HCT116 (cell line): Measurements from ENCODE around the gene NFKBIL1. TPM values are rescaled to one million over a fixed set of nuclear protein-coding genes. Genes with fewer than 3 reads are reported as not detected.
A peak's percentile ranks its signal among the peaks of the same experiment; 100 is the strongest.

Experiments used
- ATAC-seq: fragments of 200-7000 bp; cut with Tn5 transposase; 2 replicates; pipeline ENCODE4 v1.9.1; 2020; ENCODE audit warnings: mild to moderate bottlenecking, moderate library complexity
- BruUV-seq: library from RNA; stranded (reverse); fragments of 400-500 nt; replicated peaks from 2 replicates; lab custom pipeline; 2021; lab: Mats Ljungman, UMichigan
- CTCF ChIA-PET: fragments of 300-600 bp; sonication (Branson Sonifier 250); formaldehyde crosslinking; loops from one replicate; lab custom pipeline; 2021; ENCODE audit warnings: antibody characterized with exemption; lab: Charles Lee
- POLR2A ChIA-PET: fragments of 300-600, 350-600 bp; sonication (Branson Sonifier 250); formaldehyde crosslinking; loops from one replicate; lab custom pipeline; 2021; ENCODE audit warnings: antibody characterized with exemption; lab: Charles Lee
- RAD21 ChIA-PET, 2 experiments: fragments of 300-600 bp; sonication (Branson Sonifier 250); formaldehyde crosslinking; loops; one replicate each; lab custom pipeline; 2023; ENCODE audit warnings: low total read pairs in 2 of 2; ENCODE audit not compliant: uncharacterized antibody in 2 of 2, unreplicated experiment in 2 of 2, low non-redundant PET in 1 of 2; lab: Charles Lee
- DNase-seq: peaks from one replicate; pipeline ENCODE4 v3.0.0-alpha.2; 2010; ENCODE audit warnings: low read depth, low spot score
- H2AFZ ChIP-seq: fragments of 200-600 bp; shearing (Covaris generic), sonication (generic); 2 replicates; pipeline ENCODE4 v1.6.1; 2017; ENCODE audit warnings: low read depth, mixed run types, mixed read lengths, antibody characterized with exemption, low read length; ENCODE audit not compliant: poor library complexity, severe bottlenecking
- H3K27ac ChIP-seq: 2 replicates; pipeline ENCODE4 v1.5.1; 2012; ENCODE audit warnings: low read depth, low read length
- H3K27me3 ChIP-seq: fragments of 200-600 bp; sonication (generic); 2 replicates; pipeline ENCODE4 v1.6.1; 2016; ENCODE audit warnings: mixed run types, low read length, mixed read lengths; ENCODE audit not compliant: insufficient read depth
- H3K36me3 ChIP-seq, 2 experiments: fragments of 200-500 bp in 1 of 2; fragments of 200-600 bp in 1 of 2; sonication (Bioruptor generic) in 1 of 2; sonication (generic) in 1 of 2; 2 replicates each; pipeline versions ENCODE4 v1.5.1 to v1.6.1; 2014 to 2016; ENCODE audit warnings: low read length in 2 of 2, inconsistent platforms in 1 of 2, mixed read lengths in 1 of 2, mixed run types in 1 of 2; ENCODE audit not compliant: insufficient read depth in 2 of 2, control insufficient read depth in 1 of 2
- H3K4me1 ChIP-seq, 2 experiments: fragments of 200-600 bp in 1 of 2; sonication (generic) in 1 of 2; 2 replicates each; pipeline versions ENCODE4 v1.5.1 to v1.6.1; 2012 to 2017; ENCODE audit warnings: low read length in 2 of 2, inconsistent platforms in 1 of 2, mild to moderate bottlenecking in 1 of 2, mixed read lengths in 1 of 2, mixed run types in 1 of 2, moderate library complexity in 1 of 2; ENCODE audit not compliant: insufficient read depth in 2 of 2, control insufficient read depth in 1 of 2
- H3K4me2 ChIP-seq: fragments of 200-600 bp; sonication (generic); 2 replicates; pipeline ENCODE4 v1.6.1; 2017; ENCODE audit warnings: mixed run types, low read length, mixed read lengths
- H3K4me3 ChIP-seq, 2 experiments: fragments of 200-600 bp in 1 of 2; sonication (generic) in 1 of 2; replicated peaks in 1 of 2; 2 replicates each; pipeline ENCODE4 v1.5.1; 2011 to 2016; ENCODE audit warnings: low read length in 2 of 2, control low read depth in 1 of 2, low read depth in 1 of 2, mild to moderate bottlenecking in 1 of 2, mixed read lengths in 1 of 2, mixed run types in 1 of 2
- H3K79me2 ChIP-seq: fragments of 200-600 bp; sonication (generic); 2 replicates; pipeline ENCODE4 v1.6.1; 2017; ENCODE audit warnings: mild to moderate bottlenecking, mixed run types, low read length, moderate library complexity, mixed read lengths; ENCODE audit not compliant: insufficient read depth
- H3K9ac ChIP-seq: fragments of 200-600 bp; sonication (generic); 2 replicates; pipeline ENCODE4 v1.6.1; 2016; ENCODE audit warnings: low read length, mixed read lengths
- H3K9me2 ChIP-seq: fragments of 200-600 bp; sonication (generic), shearing (Covaris generic); 2 replicates; pipeline ENCODE4 v1.6.1; 2017; ENCODE audit warnings: mixed run types, mild to moderate bottlenecking, moderate library complexity; ENCODE audit not compliant: insufficient read depth
- H3K9me3 ChIP-seq, 2 experiments: fragments of 200-500 bp in 1 of 2; fragments of 200-600 bp in 1 of 2; sonication (Bioruptor generic) in 1 of 2; sonication (generic) in 1 of 2; 2 replicates each; pipeline ENCODE4 v1.6.1; 2014 to 2017; ENCODE audit warnings: low read length in 2 of 2, mixed read lengths in 2 of 2, inconsistent platforms in 1 of 2, low read depth in 1 of 2, mild to moderate bottlenecking in 1 of 2, mixed run types in 1 of 2, moderate library complexity in 1 of 2; ENCODE audit not compliant: control insufficient read depth in 1 of 2, insufficient read depth in 1 of 2
- H4K20me1 ChIP-seq: fragments of 200-600 bp; sonication (generic), shearing (Covaris generic); 2 replicates; pipeline ENCODE4 v1.6.1; 2017; ENCODE audit warnings: mixed run types, mild to moderate bottlenecking, moderate library complexity; ENCODE audit not compliant: insufficient read depth
- CBX3 ChIP-seq: IDR thresholded peaks from 2 replicates; pipeline ENCODE4 v1.6.1; 2012; ENCODE audit warnings: low read depth
- FOSL1 ChIP-seq: IDR thresholded peaks from 2 replicates; pipeline ENCODE4 v1.6.1; 2012; ENCODE audit warnings: low read depth
- RAD21 ChIP-seq: IDR thresholded peaks from 2 replicates; pipeline ENCODE4 v1.6.1; 2012; ENCODE audit warnings: low read depth, mild to moderate bottlenecking
- SP1 ChIP-seq: IDR thresholded peaks from 2 replicates; pipeline ENCODE4 v1.6.1; 2012; ENCODE audit warnings: low read depth
- intact Hi-C: fragments of 100-400 bp; cut with micrococcal nuclease; formaldehyde crosslinking; loops from 2 replicates; pipeline ENCODE4 v1.10.0; 2022
- total RNA-seq: library from RNA; stranded (reverse); gene quantifications from one replicate; pipeline ENCODE4 v1.2.1, GENCODE V29; 2021; ENCODE audit not compliant: unreplicated experiment
- TF ChIP-seq, protein P1 (sequence below): IDR thresholded peaks from 2 replicates; pipeline ENCODE4 v1.6.1; 2012
- TF ChIP-seq, protein P2 (sequence below): IDR thresholded peaks from 2 replicates; pipeline ENCODE4 v1.6.1; 2011; ENCODE audit warnings: mild to moderate bottlenecking, low read length, moderate library complexity; ENCODE audit not compliant: insufficient replicate concordance; ENCODE audit errors: extremely low read depth
- TF ChIP-seq, protein P3 (sequence below), 3 experiments: fragments of 200-600 bp in 1 of 3; sonication (generic) in 1 of 3; IDR thresholded peaks in 2 of 3; conservative IDR thresholded peaks in 1 of 3; 2 replicates each; pipeline ENCODE4 v1.5.1; 2012 to 2017; ENCODE audit warnings: low read depth in 2 of 3, low read length in 2 of 3, antibody characterized with exemption in 1 of 3, borderline replicate concordance in 1 of 3, control low read depth in 1 of 3, mild to moderate bottlenecking in 1 of 3, mixed read lengths in 1 of 3, mixed run types in 1 of 3, moderate library complexity in 1 of 3; ENCODE audit not compliant: insufficient read depth in 1 of 3

NFKBIL1 gene
- total RNA-seq, 1 experiment from 2014 or later = 26.6 TPM

DNA sequence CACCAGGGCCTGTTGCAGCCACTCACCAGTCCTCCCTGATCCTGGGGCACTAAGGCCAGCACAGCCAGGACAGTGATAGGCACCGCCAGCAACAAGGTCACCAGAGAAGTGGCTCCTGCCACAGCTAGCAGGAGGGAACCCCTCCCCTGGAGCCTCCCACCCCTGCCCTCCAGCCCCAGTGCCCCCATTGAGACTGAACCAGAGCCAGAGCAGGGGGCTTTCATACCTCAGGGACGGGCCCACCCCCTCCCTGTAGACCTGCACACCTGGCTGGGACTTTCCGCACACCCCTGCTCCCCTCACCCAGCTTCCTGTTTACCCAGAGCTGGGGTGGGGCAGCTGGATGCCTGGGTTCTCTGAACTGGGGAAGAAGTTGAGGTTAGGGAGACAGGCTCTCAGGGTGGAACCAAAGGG is 34.8 kb downstream of the NFKBIL1 start, which contains the start of gene LTB:
TSS of gene LTB (minus strand) at position 195 of the 414 bp plus-strand sequence. CDS start at position 188, 7 bp downstream.
- intact Hi-C loops = no loop called here
- H3K9me2 ChIP-seq = no peaks in the 10 kb centered on the region
- ChIA-PET RAD21 (no interaction called here), POLR2A (interaction anchor here (0.6 to 1.9 kb wide), 2 partner anchors 36 to 38 kb away, joined by 3 to 6 read pairs; partner anchors contain the start of genes ATP6V1G2 and NFKBIL1), CTCF (interaction anchor here (1.1 to 7.8 kb wide), 2 partner anchors 12 to 15 kb away, joined by 3 to 70 read pairs; no protein-coding TSS in a partner anchor)
- H2AFZ ChIP-seq = peak within 1 kb of the TSS; percentile 79
- H3K4me2 ChIP-seq = peak within 1 kb of the TSS; percentile 97
- DNase-seq (no peak), ATAC-seq (no peak)
- H3K27ac ChIP-seq = peak within 1 kb of the TSS; percentile 8; the same call in 1 of the 2 replicates
- H3K27me3 ChIP-seq = no peaks in the 10 kb centered on the region
- H3K36me3 ChIP-seq = no peaks in the 10 kb centered on the region
- H3K9me3 ChIP-seq = no peaks in the 10 kb centered on the region
- H3K9ac ChIP-seq = peak within 1 kb of the TSS; percentile 73
- H3K4me3 ChIP-seq = peak within 1 kb of the TSS; percentile 65 to 75
- H4K20me1 ChIP-seq = no peaks in the 10 kb centered on the region
- no peak for TF ChIP-seq SP1
- TF ChIP-seq, protein P1, sequence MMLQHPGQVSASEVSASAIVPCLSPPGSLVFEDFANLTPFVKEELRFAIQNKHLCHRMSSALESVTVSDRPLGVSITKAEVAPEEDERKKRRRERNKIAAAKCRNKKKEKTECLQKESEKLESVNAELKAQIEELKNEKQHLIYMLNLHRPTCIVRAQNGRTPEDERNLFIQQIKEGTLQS = no peak
- TF ChIP-seq, protein P2, sequence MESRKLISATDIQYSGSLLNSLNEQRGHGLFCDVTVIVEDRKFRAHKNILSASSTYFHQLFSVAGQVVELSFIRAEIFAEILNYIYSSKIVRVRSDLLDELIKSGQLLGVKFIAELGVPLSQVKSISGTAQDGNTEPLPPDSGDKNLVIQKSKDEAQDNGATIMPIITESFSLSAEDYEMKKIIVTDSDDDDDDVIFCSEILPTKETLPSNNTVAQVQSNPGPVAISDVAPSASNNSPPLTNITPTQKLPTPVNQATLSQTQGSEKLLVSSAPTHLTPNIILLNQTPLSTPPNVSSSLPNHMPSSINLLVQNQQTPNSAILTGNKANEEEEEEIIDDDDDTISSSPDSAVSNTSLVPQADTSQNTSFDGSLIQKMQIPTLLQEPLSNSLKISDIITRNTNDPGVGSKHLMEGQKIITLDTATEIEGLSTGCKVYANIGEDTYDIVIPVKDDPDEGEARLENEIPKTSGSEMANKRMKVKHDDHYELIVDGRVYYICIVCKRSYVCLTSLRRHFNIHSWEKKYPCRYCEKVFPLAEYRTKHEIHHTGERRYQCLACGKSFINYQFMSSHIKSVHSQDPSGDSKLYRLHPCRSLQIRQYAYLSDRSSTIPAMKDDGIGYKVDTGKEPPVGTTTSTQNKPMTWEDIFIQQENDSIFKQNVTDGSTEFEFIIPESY = no peak
- BruUV-seq = no TSS peak
- peaks cover 4 to 15% of the 10 kb centered on the region in 2 experiments; a peak in 2 of 4 replicates for H3K4me1 ChIP-seq
- H3K79me2 ChIP-seq = no peaks in the 10 kb centered on the region

DNA sequence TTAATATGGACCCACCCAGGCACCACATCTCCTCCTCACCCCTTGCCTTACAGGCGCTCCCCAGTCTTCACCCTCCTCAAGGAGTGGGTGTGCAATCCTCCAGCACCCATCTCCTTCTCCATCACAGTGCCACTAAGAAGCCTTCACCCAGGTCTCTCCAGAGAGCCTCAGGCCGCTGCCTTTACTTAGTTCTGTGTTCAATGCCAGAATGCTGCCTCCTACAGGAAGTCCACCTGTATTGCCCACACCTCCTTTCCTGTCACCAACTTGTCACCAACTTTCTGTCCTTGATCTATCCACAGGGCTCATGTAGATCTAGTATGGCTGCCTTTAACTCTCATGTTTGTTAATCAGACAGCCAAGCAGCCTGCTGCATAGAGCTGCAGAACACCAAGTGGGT is 38.1 kb downstream of the NFKBIL1 start:
- TF ChIP-seq RAD21 (peak; percentile 30; the same call in 1 of the 2 replicates), SP1 (no peak), FOSL1 (no peak), CBX3 (no peak)
- TF ChIP-seq, protein P3, sequence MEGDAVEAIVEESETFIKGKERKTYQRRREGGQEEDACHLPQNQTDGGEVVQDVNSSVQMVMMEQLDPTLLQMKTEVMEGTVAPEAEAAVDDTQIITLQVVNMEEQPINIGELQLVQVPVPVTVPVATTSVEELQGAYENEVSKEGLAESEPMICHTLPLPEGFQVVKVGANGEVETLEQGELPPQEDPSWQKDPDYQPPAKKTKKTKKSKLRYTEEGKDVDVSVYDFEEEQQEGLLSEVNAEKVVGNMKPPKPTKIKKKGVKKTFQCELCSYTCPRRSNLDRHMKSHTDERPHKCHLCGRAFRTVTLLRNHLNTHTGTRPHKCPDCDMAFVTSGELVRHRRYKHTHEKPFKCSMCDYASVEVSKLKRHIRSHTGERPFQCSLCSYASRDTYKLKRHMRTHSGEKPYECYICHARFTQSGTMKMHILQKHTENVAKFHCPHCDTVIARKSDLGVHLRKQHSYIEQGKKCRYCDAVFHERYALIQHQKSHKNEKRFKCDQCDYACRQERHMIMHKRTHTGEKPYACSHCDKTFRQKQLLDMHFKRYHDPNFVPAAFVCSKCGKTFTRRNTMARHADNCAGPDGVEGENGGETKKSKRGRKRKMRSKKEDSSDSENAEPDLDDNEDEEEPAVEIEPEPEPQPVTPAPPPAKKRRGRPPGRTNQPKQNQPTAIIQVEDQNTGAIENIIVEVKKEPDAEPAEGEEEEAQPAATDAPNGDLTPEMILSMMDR (IDR thresholded peaks at IDR 0.05 in 2 of 3, conservative IDR thresholded peaks at IDR 0.05 in 1 of 3; ENCODE audit: borderline replicate concordance in 1 of 3, insufficient read depth in 1 of 3, low read depth in 2 of 3, low read length in 2 of 3) = peak in 2 of 3 experiments; percentile 72 to 76; a peak in 4 of 6 replicates
- TF ChIP-seq, all 23 proteins: peak for 2
- Histone ChIP-seq H3K36me3 (no peaks in the 10 kb centered on the region), H4K20me1 (no peaks in the 10 kb centered on the region)

More for the DNA sequence above, 38.1 kb downstream of the NFKBIL1 start:
- peak; percentile 26 for DNase-seq
- intact Hi-C loops = no loop called here
- ChIA-PET POLR2A (no interaction called here), CTCF (interaction anchor here (0.8 to 7.8 kb wide), 3 partner anchors 8 to 34 kb away, joined by 3 to 70 read pairs (median 5); no protein-coding TSS in a partner anchor), RAD21 (no interaction called here)
- H3K4me1 ChIP-seq = peaks cover 4 to 14% of the 10 kb centered on the region in 2 experiments; a peak in 2 of 4 replicates
- H3K4me3 ChIP-seq = no peak overlapping the region
- no peaks in the 10 kb centered on the region for H3K79me2 ChIP-seq
- no peak overlapping the region for H2AFZ ChIP-seq
- no peaks in the 10 kb centered on the region for H3K27me3 ChIP-seq
- H3K9me3 ChIP-seq = no peaks in the 10 kb centered on the region
- ATAC-seq = peak; percentile 55
- H3K27ac ChIP-seq = no peak overlapping the region
- H3K4me2 ChIP-seq = no peak overlapping the region
- H3K9me2 ChIP-seq = no peaks in the 10 kb centered on the region
- no TSS peak for BruUV-seq
- H3K9ac ChIP-seq = no peak overlapping the region
